Suprapubic skin (tissue), 4 donors: ENCODE results near the gene ZNF408. TPM values are rescaled to one million over a fixed set of nuclear protein-coding genes. Genes with fewer than 3 reads are reported as not detected.

Experiments
- DNase-seq, 2 donors: peaks; one replicate each; pipeline ENCODE4 v3.0.0-alpha.2; 2019; ENCODE audit warnings: low spot score in 2 of 2
- H3K27ac ChIP-seq: fragments of 200-600 bp; sonication (generic); one replicate; pipeline ENCODE4 v1.5.1; 2019
- H3K27me3 ChIP-seq: fragments of 200-600 bp; sonication (generic); one replicate; pipeline ENCODE4 v1.5.1; 2019
- H3K36me3 ChIP-seq: fragments of 200-600 bp; sonication (generic); one replicate; pipeline ENCODE4 v1.5.1; 2019
- H3K4me1 ChIP-seq: fragments of 200-600 bp; sonication (generic); one replicate; pipeline ENCODE4 v1.5.1; 2019
- H3K4me3 ChIP-seq: fragments of 200-600 bp; sonication (generic); one replicate; pipeline ENCODE4 v1.5.1; 2019; ENCODE audit warnings: mild to moderate bottlenecking
- H3K9me3 ChIP-seq: fragments of 200-600 bp; sonication (generic); one replicate; pipeline ENCODE4 v1.5.1; 2019
- EP300 ChIP-seq: sonication (generic); formaldehyde crosslinking; IDR thresholded peaks from one replicate; pipeline ENCODE4 v1.6.1; 2017; ENCODE audit warnings: antibody characterized with exemption
- POLR2A ChIP-seq, 2 donors: fragments of 450-650 bp; IDR thresholded peaks; one replicate each; pipeline ENCODE4 v1.6.1; 2017; ENCODE audit warnings: antibody characterized with exemption in 2 of 2, mild to moderate bottlenecking in 2 of 2, moderate library complexity in 2 of 2
- POLR2AphosphoS5 ChIP-seq, 3 donors: sonication (generic); formaldehyde crosslinking; IDR thresholded peaks; one replicate each; pipeline ENCODE4 v1.6.1; 2017; ENCODE audit warnings: antibody characterized with exemption in 3 of 3
- WGBS: methylation state at CpG from one replicate; pipeline ENCODE4 v1.1.5; 2018; 5-methylcytosine and 5-hydroxymethylcytosine counted together
- total RNA-seq, 4 donors: library from RNA; depleted of rRNA; stranded (reverse); fragments of >200 nt; gene quantifications; one replicate each; pipeline ENCODE4 v1.1.0, GENCODE V29; 2016
- TF ChIP-seq, protein P1 (sequence below), 2 donors: fragments of 200-600 bp in 1 of 2; fragments of 450-650 bp in 1 of 2; sonication (generic) in 1 of 2; IDR thresholded peaks; one replicate each; pipeline ENCODE4 v1.5.1; 2016 to 2019; ENCODE audit warnings: antibody characterized with exemption in 2 of 2, mild to moderate bottlenecking in 1 of 2, moderate library complexity in 1 of 2

Gene ZNF408
- total RNA-seq, 4 donors from 2014 or later, result 11.6 to 25.6 (median 13.7) TPM

DNA sequence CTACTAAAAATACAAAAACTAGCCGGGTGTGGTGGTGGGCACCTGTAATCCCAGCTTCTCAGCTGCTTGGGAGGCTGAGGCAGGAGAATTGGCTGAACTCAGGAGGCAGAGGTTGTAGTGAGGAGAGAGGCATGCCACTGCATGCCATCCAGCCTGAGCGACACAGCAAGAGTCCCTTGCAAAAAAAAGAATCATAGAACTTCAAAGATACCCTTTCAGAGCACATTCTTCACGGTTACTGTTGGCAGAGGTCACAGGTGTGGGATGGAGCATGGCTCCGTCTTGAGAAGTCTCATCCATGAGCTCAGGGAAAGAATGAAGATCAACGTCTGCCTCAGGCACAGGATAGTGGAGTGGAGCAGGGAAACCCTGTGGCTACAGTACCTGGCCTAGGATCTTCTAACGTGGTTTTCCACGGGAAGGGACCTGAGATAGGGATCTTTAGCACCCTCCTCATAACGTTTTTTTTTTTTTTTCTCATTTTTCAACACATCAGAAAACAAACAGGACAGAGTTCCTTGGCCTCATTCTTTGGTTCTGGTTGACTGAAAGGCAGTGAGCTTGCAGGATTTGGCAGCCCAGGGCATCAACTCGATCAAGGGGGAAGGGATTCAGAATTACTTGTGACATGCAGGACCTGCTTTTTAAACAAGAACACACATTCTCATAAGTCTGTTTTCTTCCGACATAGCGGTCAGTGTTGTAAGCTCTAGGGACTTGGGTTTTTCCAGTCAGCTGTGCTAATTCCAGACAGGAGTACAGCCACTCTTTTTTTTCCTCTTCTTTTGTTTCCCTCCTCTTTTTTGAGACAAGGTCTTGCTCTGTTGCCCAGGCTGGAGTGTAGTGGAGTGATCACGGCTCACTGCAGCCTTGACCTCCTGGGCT, 41.0 kb downstream of the ZNF408 start:
- TF ChIP-seq POLR2A (IDR thresholded peaks at IDR 0.05) (no peak), EP300 (no peak), POLR2AphosphoS5 (IDR thresholded peaks at IDR 0.05) (no peak)
- Histone ChIP-seq H3K27me3 (no peaks in the 10 kb centered on the region), H3K27ac (no peak overlapping the region), H3K4me1 (no peaks in the 10 kb centered on the region), H3K4me3 (no peak overlapping the region), H3K9me3 (no peaks in the 10 kb centered on the region), H3K36me3 (peaks cover 53% of the 10 kb centered on the region)
- 70% methylated on average over 12 of the region's 12 CpGs for WGBS
- DNase-seq, result no peak

DNA sequence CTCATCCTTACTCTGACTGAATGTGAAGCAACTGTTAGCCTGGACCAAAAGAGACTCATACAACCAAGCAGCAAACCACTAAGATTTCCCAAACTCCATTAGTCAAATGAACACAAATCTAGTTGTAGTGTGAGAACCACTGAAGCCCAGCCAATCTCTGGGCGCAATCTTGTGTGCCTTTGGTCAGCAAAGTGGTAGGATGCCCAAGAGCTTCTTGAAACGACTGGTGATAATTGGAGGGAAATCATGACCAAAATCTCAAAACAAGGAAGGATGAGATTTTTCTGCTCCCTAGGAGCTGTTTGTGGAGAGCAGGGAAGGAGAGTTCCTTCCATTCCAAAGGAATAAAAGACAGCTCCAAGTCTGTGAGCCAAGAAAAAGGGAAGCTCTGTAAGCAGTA, 42.2 kb downstream of the ZNF408 start:
- H3K36me3 ChIP-seq, result peaks cover 65% of the 10 kb centered on the region
- WGBS, result 93% methylated on average over 2 of the region's 2 CpGs
- no peak overlapping the region for H3K27ac ChIP-seq

DNA sequence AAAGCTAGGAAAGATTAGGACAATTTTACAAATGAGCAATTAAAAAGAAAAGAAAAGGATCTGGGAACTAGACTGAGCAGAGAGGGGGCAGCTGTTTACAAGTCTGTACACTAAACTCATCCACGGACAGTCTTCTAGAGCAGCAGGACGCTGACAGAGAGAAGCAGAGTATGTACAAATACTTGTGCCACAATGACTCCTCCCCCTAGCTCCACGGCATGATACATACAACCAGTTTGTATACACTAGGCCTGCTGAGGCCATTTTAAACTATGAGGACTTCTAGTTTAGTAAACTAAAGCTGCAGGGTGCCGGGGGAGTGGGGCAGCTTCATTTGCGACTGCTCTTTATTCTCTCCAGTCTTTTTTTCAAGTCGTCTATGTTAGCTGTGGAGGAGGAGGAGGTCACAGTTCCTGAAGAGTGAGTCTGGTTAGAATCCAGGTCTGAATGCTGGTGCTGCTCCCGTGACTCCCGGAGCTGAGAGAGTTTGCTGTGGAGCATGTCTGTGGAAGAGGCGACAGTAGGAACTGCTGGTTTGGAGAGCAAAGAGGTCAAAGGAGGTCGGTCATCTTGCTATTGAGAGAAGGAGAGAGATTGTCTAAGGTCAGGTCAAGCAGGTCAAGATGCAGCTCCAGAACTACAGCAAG, 43.0 kb downstream of the ZNF408 start:
- peaks cover 72% of the 10 kb centered on the region for H3K36me3 ChIP-seq
- no peak overlapping the region for H3K4me3 ChIP-seq
- 84% methylated on average over 10 of the region's 10 CpGs for WGBS
- TF ChIP-seq POLR2A (IDR thresholded peaks at IDR 0.05), result no peak
- TF ChIP-seq EP300, result no peak
- TF ChIP-seq, protein P1, sequence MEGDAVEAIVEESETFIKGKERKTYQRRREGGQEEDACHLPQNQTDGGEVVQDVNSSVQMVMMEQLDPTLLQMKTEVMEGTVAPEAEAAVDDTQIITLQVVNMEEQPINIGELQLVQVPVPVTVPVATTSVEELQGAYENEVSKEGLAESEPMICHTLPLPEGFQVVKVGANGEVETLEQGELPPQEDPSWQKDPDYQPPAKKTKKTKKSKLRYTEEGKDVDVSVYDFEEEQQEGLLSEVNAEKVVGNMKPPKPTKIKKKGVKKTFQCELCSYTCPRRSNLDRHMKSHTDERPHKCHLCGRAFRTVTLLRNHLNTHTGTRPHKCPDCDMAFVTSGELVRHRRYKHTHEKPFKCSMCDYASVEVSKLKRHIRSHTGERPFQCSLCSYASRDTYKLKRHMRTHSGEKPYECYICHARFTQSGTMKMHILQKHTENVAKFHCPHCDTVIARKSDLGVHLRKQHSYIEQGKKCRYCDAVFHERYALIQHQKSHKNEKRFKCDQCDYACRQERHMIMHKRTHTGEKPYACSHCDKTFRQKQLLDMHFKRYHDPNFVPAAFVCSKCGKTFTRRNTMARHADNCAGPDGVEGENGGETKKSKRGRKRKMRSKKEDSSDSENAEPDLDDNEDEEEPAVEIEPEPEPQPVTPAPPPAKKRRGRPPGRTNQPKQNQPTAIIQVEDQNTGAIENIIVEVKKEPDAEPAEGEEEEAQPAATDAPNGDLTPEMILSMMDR (IDR thresholded peaks at IDR 0.05), result no peak
- no peak for TF ChIP-seq POLR2AphosphoS5 (IDR thresholded peaks at IDR 0.05)
- no peaks in the 10 kb centered on the region for H3K9me3 ChIP-seq
- no peak overlapping the region for H3K27ac ChIP-seq
- DNase-seq, result no peak
- H3K4me1 ChIP-seq, result no peaks in the 10 kb centered on the region
- H3K27me3 ChIP-seq, result no peaks in the 10 kb centered on the region

More for the DNA sequence above, 42.2 kb downstream of the ZNF408 start:
- H3K4me1 ChIP-seq, result no peaks in the 10 kb centered on the region
- TF ChIP-seq, protein P1 (IDR thresholded peaks at IDR 0.05), result no peak
- TF ChIP-seq EP300 (no peak), POLR2AphosphoS5 (IDR thresholded peaks at IDR 0.05) (no peak)
- DNase-seq, result no peak
- H3K9me3 ChIP-seq, result no peaks in the 10 kb centered on the region
- no peak overlapping the region for H3K4me3 ChIP-seq
- no peaks in the 10 kb centered on the region for H3K27me3 ChIP-seq

DNA sequence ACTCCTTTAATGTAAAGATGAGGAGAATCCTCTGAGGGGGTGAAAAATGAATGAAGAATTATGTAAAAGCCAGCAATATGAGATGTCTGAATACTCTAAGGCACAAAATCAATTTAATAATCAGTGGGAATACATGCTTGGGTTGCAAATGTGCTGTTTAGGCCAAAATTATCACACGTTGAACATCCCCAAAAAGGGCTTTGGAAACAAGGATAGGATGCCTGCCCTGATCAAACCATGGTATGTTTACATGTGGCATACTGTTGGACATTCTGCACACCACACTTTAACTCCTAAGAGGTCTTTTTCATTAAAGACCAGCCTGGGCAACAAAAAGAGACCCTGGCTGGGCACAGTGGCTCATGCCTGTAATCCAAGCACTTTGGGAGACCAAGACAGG, 44.5 kb downstream of the ZNF408 start:
- no peaks in the 10 kb centered on the region for H3K27me3 ChIP-seq
- no peak for DNase-seq
- 79% methylated on average over 1 of the region's 1 CpG for WGBS
- H3K4me3 ChIP-seq, result no peak overlapping the region
- no peaks in the 10 kb centered on the region for H3K9me3 ChIP-seq
- H3K36me3 ChIP-seq, result peaks cover 87% of the 10 kb centered on the region
- TF ChIP-seq POLR2A (IDR thresholded peaks at IDR 0.05), result no peak
- no peak for TF ChIP-seq POLR2AphosphoS5 (IDR thresholded peaks at IDR 0.05)
- no peak for TF ChIP-seq EP300
- TF ChIP-seq, protein P1 (IDR thresholded peaks at IDR 0.05), result no peak
- H3K4me1 ChIP-seq, result no peaks in the 10 kb centered on the region
- H3K27ac ChIP-seq, result no peak overlapping the region

DNA sequence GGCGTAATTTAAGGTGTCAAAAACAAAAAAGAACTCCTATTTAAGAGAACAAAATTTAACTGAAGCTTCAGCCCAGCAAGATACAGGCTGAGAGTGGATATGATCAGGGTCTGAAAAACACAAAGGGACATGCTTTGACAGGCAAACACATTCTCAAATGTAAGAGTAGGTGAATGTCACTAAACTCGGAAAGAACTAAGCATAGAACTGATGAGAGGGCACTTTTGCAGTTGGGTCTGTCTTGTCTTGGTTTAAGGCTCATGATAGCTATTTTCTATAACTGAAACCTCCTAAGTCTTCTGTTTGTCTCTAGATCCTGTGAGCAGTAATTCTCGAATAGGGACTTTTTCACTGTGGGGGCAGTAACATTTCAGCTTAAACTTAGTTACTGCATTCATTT, 45.2 kb downstream of the ZNF408 start:
- no peak for DNase-seq
- no peaks in the 10 kb centered on the region for H3K9me3 ChIP-seq
- TF ChIP-seq EP300, result no peak
- no peak for TF ChIP-seq POLR2AphosphoS5 (IDR thresholded peaks at IDR 0.05)
- TF ChIP-seq POLR2A (IDR thresholded peaks at IDR 0.05), result no peak
- TF ChIP-seq, protein P1 (IDR thresholded peaks at IDR 0.05), result no peak
- peaks cover 94% of the 10 kb centered on the region for H3K36me3 ChIP-seq
- no peaks in the 10 kb centered on the region for H3K4me1 ChIP-seq
- H3K27me3 ChIP-seq, result no peaks in the 10 kb centered on the region
- H3K27ac ChIP-seq, result no peak overlapping the region
- WGBS, result 93% methylated on average over 3 of the region's 3 CpGs
- H3K4me3 ChIP-seq, result no peak overlapping the region
